Ectodermal cell (in vitro differentiated cells): ENCODE results near the gene RPL35.
"Not testable (repeated sequence)": the region's sequence is repeated elsewhere in the genome, so short reads cannot be mapped to it uniquely, and the experiment has no call there.

Experiments
- H3K27ac ChIP-seq: 2 replicates; pipeline ENCODE4 v1.7.0; 2013; ENCODE audit warnings: mild to moderate bottlenecking, low read depth, low read length; ENCODE audit not compliant: insufficient read depth, poor library complexity, severe bottlenecking
- H3K27me3 ChIP-seq: 2 replicates; pipeline ENCODE4 v1.7.0; 2013; ENCODE audit warnings: mild to moderate bottlenecking, low read length; ENCODE audit not compliant: insufficient read depth, control insufficient read depth, poor library complexity, severe bottlenecking
- H3K36me3 ChIP-seq: one replicate; pipeline ENCODE4 v1.7.0; 2013; ENCODE audit warnings: low read length; ENCODE audit not compliant: control insufficient read depth, insufficient read depth
- H3K4me1 ChIP-seq: one replicate; pipeline ENCODE4 v1.7.0; 2013; ENCODE audit warnings: low read length; ENCODE audit not compliant: control insufficient read depth, insufficient read depth
- H3K4me3 ChIP-seq: 2 replicates; pipeline ENCODE4 v1.7.0; 2013; ENCODE audit warnings: low read depth, low read length, control low read depth; ENCODE audit not compliant: insufficient read depth
- H3K9me3 ChIP-seq: 2 replicates; pipeline ENCODE4 v1.7.0; 2013; ENCODE audit warnings: mild to moderate bottlenecking, low read length, moderate library complexity; ENCODE audit not compliant: control insufficient read depth
- WGBS, 2 experiments: methylation state at CpG; one replicate each; pipeline ENCODE4 v1.1.7; 2013; ENCODE audit warnings: missing lambda C conversion rate in 2 of 2; 5-methylcytosine and 5-hydroxymethylcytosine counted together

Gene RPL35

GRCh38 chr9:124853605-124854143, 8.1 kb downstream of the RPL35 start:
- WGBS, 2 experiments: 84 to 85% methylated on average over 11 of the region's 11 CpGs
- Histone ChIP-seq H3K36me3 (peaks cover 16% of the 10 kb centered on the region), H3K27ac (no peak overlapping the region), H3K9me3 (no peaks in the 10 kb centered on the region), H3K27me3 (no peaks in the 10 kb centered on the region), H3K4me1 (no peaks in the 10 kb centered on the region), H3K4me3 (peak overlapping the region; percentile 47)

- 3% methylated on average over 51 of the region's 51 CpGs for WGBS, 2 experiments
- peak within 1 kb of the TSS; percentile 47 for H3K4me3 ChIP-seq
Observed at GRCh38 chr9:124852829-124853531, 8.8 kb downstream of the RPL35 start, which contains the start of gene WDR38. Gene WDR38 (plus strand): TSS chr9:124853460. CDS start chr9:124853532, 72 bp downstream.

DNA sequence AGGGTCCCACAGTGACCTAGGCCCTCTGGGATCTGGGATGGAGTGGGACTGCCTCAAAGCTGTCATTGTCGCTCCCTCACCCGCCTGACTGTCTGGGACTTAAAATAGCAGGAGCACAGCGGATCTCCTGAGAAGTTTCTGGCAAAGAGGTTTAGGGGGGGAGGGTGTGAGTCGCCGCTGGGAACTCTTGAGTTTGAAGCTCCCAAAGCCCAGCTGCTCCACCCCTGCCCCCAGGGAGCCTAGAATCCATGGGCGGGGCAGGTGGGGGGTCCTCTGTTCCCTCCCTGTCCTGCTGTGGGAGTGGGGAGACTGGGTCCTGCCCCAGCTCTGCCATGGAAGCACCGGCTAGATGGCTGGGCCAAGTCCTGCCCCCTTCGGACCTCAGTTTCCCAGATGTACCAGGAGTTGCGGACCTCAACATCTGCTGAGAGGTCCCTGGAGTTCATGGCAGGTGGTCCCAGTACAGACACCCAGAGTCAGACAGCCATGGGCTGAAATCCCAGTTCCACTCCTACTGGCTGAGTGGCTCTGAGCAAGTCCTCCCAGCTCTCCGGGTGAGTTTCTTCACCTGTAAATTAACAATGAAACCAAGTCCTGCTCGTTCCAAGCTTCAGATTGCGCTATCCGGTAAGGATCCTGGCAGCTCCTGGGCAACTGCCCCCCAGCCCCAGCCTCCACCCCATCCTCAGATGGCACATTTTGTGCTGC, 9.5 kb downstream of the RPL35 start:
- H3K27me3 ChIP-seq: no peaks in the 10 kb centered on the region
- peaks cover 2% of the 10 kb centered on the region for H3K36me3 ChIP-seq
- 83 to 84% methylated on average over 13 of the region's 13 CpGs for WGBS, 2 experiments
- H3K4me1 ChIP-seq: no peaks in the 10 kb centered on the region
- no peak overlapping the region for H3K27ac ChIP-seq
- no peak overlapping the region for H3K4me3 ChIP-seq
- H3K9me3 ChIP-seq: no peaks in the 10 kb centered on the region

More at GRCh38 chr9:124852829-124853531, 8.8 kb downstream of the RPL35 start, which contains the start of gene WDR38:
- Histone ChIP-seq H3K27me3 (no peaks in the 10 kb centered on the region), H3K27ac (no peak within 1 kb of the TSS), H3K36me3 (peaks cover 10% of the 10 kb centered on the region), H3K9me3 (no peaks in the 10 kb centered on the region), H3K4me1 (no peaks in the 10 kb centered on the region)

DNA sequence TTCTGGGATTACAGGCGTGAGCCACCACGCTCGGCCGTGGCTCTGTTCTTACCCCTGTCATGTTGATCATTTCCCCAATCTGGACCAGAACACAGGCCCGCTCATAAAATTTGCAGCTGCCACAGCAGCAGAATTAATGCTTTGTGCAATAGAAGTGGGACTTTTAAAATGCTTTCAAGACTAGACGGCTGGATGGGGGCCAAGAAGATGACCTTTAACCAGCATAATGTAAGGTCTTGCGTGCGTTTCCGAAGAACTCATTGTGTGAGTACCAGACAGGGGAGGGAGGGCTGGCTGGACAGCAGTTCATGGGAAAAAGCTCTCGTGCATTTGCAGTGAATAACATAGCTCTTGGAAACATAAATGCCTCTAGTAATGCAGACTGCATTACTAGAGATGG, 12.0 kb downstream of the RPL35 start:
- Histone ChIP-seq H3K9me3 (no peaks in the 10 kb centered on the region), H3K27me3 (no peaks in the 10 kb centered on the region), H3K4me1 (no peaks in the 10 kb centered on the region), H3K4me3 (no peak overlapping the region), H3K36me3 (no peaks in the 10 kb centered on the region), H3K27ac (no peak overlapping the region)
- WGBS, 2 experiments: 93 to 94% methylated on average over 10 of the region's 10 CpGs

- 83 to 88% methylated on average over 6 of the region's 6 CpGs for WGBS, 2 experiments
- no peak overlapping the region for H3K27ac ChIP-seq
- H3K36me3 ChIP-seq: no peaks in the 10 kb centered on the region
- H3K27me3 ChIP-seq: no peaks in the 10 kb centered on the region
- no peaks in the 10 kb centered on the region for H3K9me3 ChIP-seq
- H3K4me1 ChIP-seq: no peaks in the 10 kb centered on the region
- no peak overlapping the region for H3K4me3 ChIP-seq
Observed at GRCh38 chr9:124846969-124847368, 14.8 kb downstream of the RPL35 start.

DNA sequence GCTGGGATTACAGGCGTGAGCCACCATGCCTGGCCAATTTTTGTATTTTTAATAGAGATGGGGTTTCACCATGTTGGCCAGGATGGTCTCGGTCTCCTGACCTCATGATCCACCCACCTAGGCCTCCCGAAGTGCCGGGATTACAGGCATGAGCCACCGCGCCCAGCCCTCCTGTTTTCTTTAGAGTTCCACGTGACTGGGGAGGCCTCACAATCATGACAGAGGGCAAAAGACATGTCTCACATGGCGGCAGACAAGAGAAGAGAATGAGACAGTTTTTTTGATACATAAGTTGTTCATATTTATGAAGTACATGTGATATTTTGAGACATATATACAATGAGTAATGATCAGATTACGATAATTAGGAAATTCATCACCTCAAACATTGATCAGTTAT, 15.3 kb downstream of the RPL35 start:
- H3K36me3 ChIP-seq, H3K27ac ChIP-seq, H3K27me3 ChIP-seq, H3K4me1 ChIP-seq, H3K9me3 ChIP-seq, H3K4me3 ChIP-seq: not testable (repeated sequence)
- 92 to 97% methylated on average over 9 of the region's 9 CpGs for WGBS, 2 experiments

DNA sequence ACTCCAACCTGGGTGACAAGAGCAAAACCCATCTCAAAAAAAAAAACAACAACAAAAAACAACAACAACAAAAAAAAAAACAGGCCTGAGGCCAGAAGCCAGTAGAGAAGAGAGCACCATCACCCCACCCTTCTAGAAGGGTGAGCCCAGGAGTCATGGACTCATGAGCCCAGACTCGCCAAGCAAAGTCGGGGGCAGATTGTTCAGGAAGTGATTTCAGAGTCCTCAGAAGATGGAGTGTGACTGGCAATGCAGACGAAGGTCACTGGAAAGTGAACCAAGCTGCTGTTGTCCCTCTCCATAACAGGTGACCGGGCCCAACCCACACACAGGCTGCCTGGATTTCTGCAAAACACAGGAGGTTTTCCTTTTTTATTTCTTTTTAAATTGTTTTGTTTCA, 17.5 kb downstream of the RPL35 start:
- no peaks in the 10 kb centered on the region for H3K36me3 ChIP-seq
- H3K4me1 ChIP-seq: peaks cover 5% of the 10 kb centered on the region
- H3K27me3 ChIP-seq: no peaks in the 10 kb centered on the region
- WGBS, 2 experiments: 92 to 95% methylated on average over 4 of the region's 4 CpGs
- H3K9me3 ChIP-seq: no peaks in the 10 kb centered on the region
- no peak overlapping the region for H3K4me3 ChIP-seq
- no peak overlapping the region for H3K27ac ChIP-seq

- 93 to 95% methylated on average over 11 of the region's 11 CpGs for WGBS, 2 experiments
- no peaks in the 10 kb centered on the region for H3K9me3 ChIP-seq
Observed at GRCh38 chr9:124843456-124844034, 18.2 kb downstream of the RPL35 start.

GRCh38 chr9:124841075-124841821, 20.5 kb downstream of the RPL35 start:
- no peaks in the 10 kb centered on the region for H3K36me3 ChIP-seq
- H3K4me1 ChIP-seq: peaks cover 5% of the 10 kb centered on the region
- H3K9me3 ChIP-seq: no peaks in the 10 kb centered on the region
- H3K27me3 ChIP-seq: no peaks in the 10 kb centered on the region
- no peak overlapping the region for H3K4me3 ChIP-seq
- 82 to 84% methylated on average over 14 of the region's 14 CpGs for WGBS, 2 experiments
- H3K27ac ChIP-seq: no peak overlapping the region

More at GRCh38 chr9:124843456-124844034, 18.2 kb downstream of the RPL35 start:
- H3K36me3 ChIP-seq: no peaks in the 10 kb centered on the region
- H3K27me3 ChIP-seq: no peaks in the 10 kb centered on the region
- H3K4me3 ChIP-seq: no peak overlapping the region
- no peak overlapping the region for H3K27ac ChIP-seq
- H3K4me1 ChIP-seq: peaks cover 5% of the 10 kb centered on the region
